Activated B cell treated with CpG ODN at 0.5 μM for 24 hours (primary cell): Measurements from ENCODE around the gene PMPCB. TPM values are rescaled to one million over a fixed set of nuclear protein-coding genes. Genes with fewer than 3 reads are reported as not detected.

Experiments used
- ATAC-seq: fragments of 200-7000 bp; cut with Tn5 transposase; one replicate; pipeline ENCODE4 v1.10.0; 2021; ENCODE audit warnings: low read depth, mild to moderate bottlenecking, moderate library complexity
- CTCF ChIA-PET: fragments of 350-600 bp; sonication (Branson Sonifier 250); formaldehyde crosslinking; loops from one replicate; lab custom pipeline; 2021; ENCODE audit warnings: antibody characterized with exemption; lab: Charles Lee
- POLR2A ChIA-PET: fragments of 350-600 bp; sonication (Branson Sonifier 250); formaldehyde crosslinking; loops from one replicate; lab custom pipeline; 2021; ENCODE audit warnings: antibody characterized with exemption; lab: Charles Lee
- DNase-seq: peaks from one replicate; pipeline ENCODE4 v3.0.0; 2022
- H3K27ac Mint-ChIP-seq: one replicate; pipeline ENCODE4 v1.8.0; 2020; ENCODE audit warnings: mixed read lengths
- H3K27me3 Mint-ChIP-seq: one replicate; pipeline ENCODE4 v1.8.0; 2021; ENCODE audit warnings: mixed read lengths
- H3K36me3 Mint-ChIP-seq: one replicate; pipeline ENCODE4 v1.8.0; 2021; ENCODE audit warnings: low read depth, mixed read lengths
- H3K4me1 Mint-ChIP-seq: one replicate; pipeline ENCODE4 v1.8.0; 2021; ENCODE audit warnings: mixed read lengths
- H3K4me3 Mint-ChIP-seq: one replicate; pipeline ENCODE4 v1.8.0; 2020; ENCODE audit warnings: mild to moderate bottlenecking, mixed read lengths
- H3K9me3 Mint-ChIP-seq: one replicate; pipeline ENCODE4 v1.8.0; 2020; ENCODE audit warnings: mixed read lengths
- CTCF ChIP-seq: fragments of 200-600 bp; IDR thresholded peaks from one replicate; pipeline ENCODE4 v1.8.0; 2022; ENCODE audit warnings: antibody characterized with exemption, mild to moderate bottlenecking
- intact Hi-C: fragments of 100-400 bp; cut with micrococcal nuclease; formaldehyde crosslinking; loops from one replicate; pipeline ENCODE4 v1.15.1; 2024
- total RNA-seq: library from RNA; stranded (reverse); gene quantifications from 2 replicates; pipeline ENCODE4 v1.2.3, GENCODE V29; 2022

PMPCB gene
- total RNA-seq, 1 donor from 2014 or later, result 80.8 TPM

- Mint-ChIP-seq H3K4me3 (no peak overlapping the region), H3K4me1 (no peaks in the 10 kb centered on the region), H3K27me3 (no peaks in the 10 kb centered on the region), H3K9me3 (no peaks in the 10 kb centered on the region), H3K27ac (no peak overlapping the region), H3K36me3 (peaks cover 61% of the 10 kb centered on the region)
- ChIA-PET CTCF (no interaction called here), POLR2A (interaction anchor here (1.4 kb wide), 1 partner anchor 19 kb away, joined by 3 read pairs; no protein-coding TSS in a partner anchor)
- intact Hi-C loops, result no loop called here
- ATAC-seq, result no peak
- TF ChIP-seq CTCF, result no peak
- DNase-seq, result no peak
Measured at GRCh38 chr7:103325744-103326143, 28.5 kb downstream of the PMPCB start.

- TF ChIP-seq CTCF, result no peak
- POLR2A ChIA-PET, result no interaction called here
- intact Hi-C loops, result no loop called here
- DNase-seq (no peak), ATAC-seq (no peak)
- H3K4me3 Mint-ChIP-seq, result no peak overlapping the region
- H3K4me1 Mint-ChIP-seq, result peaks cover 9% of the 10 kb centered on the region
- CTCF ChIA-PET, result no interaction called here
- no peaks in the 10 kb centered on the region for H3K9me3 Mint-ChIP-seq
- no peak overlapping the region for H3K27ac Mint-ChIP-seq
- no peaks in the 10 kb centered on the region for H3K27me3 Mint-ChIP-seq
- H3K36me3 Mint-ChIP-seq, result peaks cover 65% of the 10 kb centered on the region
Measured at GRCh38 chr7:103336761-103337160, 39.5 kb downstream of the PMPCB start.

GRCh38 chr7:103338864-103339263 lies 41.6 kb downstream of the PMPCB start:
- TF ChIP-seq CTCF, result no peak
- no peak for DNase-seq
- ATAC-seq, result no peak
- Mint-ChIP-seq H3K36me3 (peaks cover 60% of the 10 kb centered on the region), H3K27me3 (no peaks in the 10 kb centered on the region), H3K4me3 (no peak overlapping the region), H3K27ac (no peak overlapping the region), H3K9me3 (no peaks in the 10 kb centered on the region), H3K4me1 (peaks cover 21% of the 10 kb centered on the region)
- CTCF ChIA-PET, result no interaction called here
- POLR2A ChIA-PET, result interaction anchor here (0.7 kb wide), 1 partner anchor 9 kb away, joined by 3 read pairs; the partner anchor contains the start of gene PSMC2
- intact Hi-C loops, result no loop called here

- DNase-seq (no peak), ATAC-seq (no peak)
- Mint-ChIP-seq H3K27me3 (no peaks in the 10 kb centered on the region), H3K9me3 (no peaks in the 10 kb centered on the region), H3K27ac (no peak overlapping the region), H3K4me3 (no peak overlapping the region), H3K4me1 (peaks cover 35% of the 10 kb centered on the region), H3K36me3 (peaks cover 55% of the 10 kb centered on the region)
- intact Hi-C loops, result loop anchor here (10.0 kb wide), 1 partner anchor 267 kb away; the partner anchor contains the start of genes ARMC10 and FBXL13
- CTCF ChIA-PET, result no interaction called here
- POLR2A ChIA-PET, result no interaction called here
- no peak for TF ChIP-seq CTCF
Measured at GRCh38 chr7:103341466-103341865, 44.2 kb downstream of the PMPCB start.

GRCh38 chr7:103343332-103343731 lies 46.1 kb downstream of the PMPCB start:
- Mint-ChIP-seq H3K27me3 (no peaks in the 10 kb centered on the region), H3K9me3 (no peaks in the 10 kb centered on the region), H3K4me1 (peaks cover 48% of the 10 kb centered on the region), H3K36me3 (peaks cover 46% of the 10 kb centered on the region), H3K4me3 (peak overlapping the region; percentile 99), H3K27ac (no peak overlapping the region)
- no peak for DNase-seq
- intact Hi-C loops, result loop anchor here (10.0 kb wide), 1 partner anchor 269 kb away; the partner anchor contains the start of genes ARMC10 and FBXL13
- POLR2A ChIA-PET, result interaction anchor here (0.6 to 1.3 kb wide), 4 partner anchors 9 to 38 kb away, joined by 3 to 4 read pairs (median 4); no protein-coding TSS in a partner anchor
- no peak for ATAC-seq
- CTCF ChIA-PET, result no interaction called here
- no peak for TF ChIP-seq CTCF
